Muscle of back (tissue), 13 donors: ENCODE measurements around the gene VCAM1. TPM values are rescaled to one million over a fixed set of nuclear protein-coding genes. Genes with fewer than 3 reads are reported as not detected.
"Not testable (repeated sequence)": the region's sequence is repeated elsewhere in the genome, so short reads cannot be mapped to it uniquely, and the experiment has no call there.

Experiments used
- DNase-seq, 3 donors: peaks; one replicate each; pipeline versions ENCODE4 v3.0.0 to v3.0.0-alpha.2; 2013
- long read RNA-seq, 9 donors: transcript quantifications; one replicate each; lab custom pipeline, GENCODE V29; 2026
- polyA plus RNA-seq, 10 donors: library from polyadenylated mRNA; unstranded; fragments of 120-200 nt; gene quantifications; one replicate each; pipeline ENCODE4 v1.2.1, GENCODE V29; 2013; ENCODE audit not compliant: insufficient read length in 10 of 10

The VCAM1 gene
- polyA plus RNA-seq: 10 to 100 TPM; 11.8 to 19.6 (median 15.2) TPM
- long read RNA-seq, donor 1, partial matches to known transcripts: 0 of 5 reads
- long read RNA-seq, donor 1, other reads (novel, unspliced or antisense): 0 of 5 reads
- long read RNA-seq, donor 2, partial matches to known transcripts: 0 of 3 reads
- long read RNA-seq, donor 2, other reads (novel, unspliced or antisense): 0 of 3 reads
- long read RNA-seq, donor 3: 0 reads
- long read RNA-seq, donor 4, transcript VCAM1-201 (9 exons, 3,083 nt): major isoform, 7 of 7 reads
- long read RNA-seq, donor 4, partial matches to known transcripts: 0 of 7 reads
- long read RNA-seq, donor 4, other reads (novel, unspliced or antisense): 0 of 7 reads
- long read RNA-seq, donor 5, partial matches to known transcripts: 0 of 8 reads
- long read RNA-seq, donor 5, other reads (novel, unspliced or antisense): 0 of 8 reads
- long read RNA-seq, donor 6, transcript VCAM1-201 (9 exons, 3,083 nt): major isoform, 6 of 8 reads
- long read RNA-seq, donor 6, partial matches to known transcripts: 0 of 8 reads
- long read RNA-seq, donor 6, other reads (novel, unspliced or antisense): 0 of 8 reads
- long read RNA-seq, donor 7, partial matches to known transcripts: 0 of 5 reads
- long read RNA-seq, donor 7, other reads (novel, unspliced or antisense): 0 of 5 reads
- long read RNA-seq, donor 8, partial matches to known transcripts: 0 of 2 reads
- long read RNA-seq, donor 8, other reads (novel, unspliced or antisense): 0 of 2 reads
- long read RNA-seq, donor 9, partial matches to known transcripts: 0 of 1 reads
- long read RNA-seq, donor 9, other reads (novel, unspliced or antisense): 0 of 1 reads

GRCh38 chr1:100719490-100719889 is at the start of gene VCAM1:
VCAM1 (plus strand) TSS chr1:100719742; CDS start chr1:100719861, 119 bp downstream.
- peak; percentile 38 to 86 (median 67) for DNase-seq

- DNase-seq: no peak
Measured at GRCh38 chr1:100670083-100670482, 49.5 kb upstream of the VCAM1 start.

- DNase-seq: no peak
Measured at GRCh38 chr1:100671601-100672000, 47.9 kb upstream of the VCAM1 start.

GRCh38 chr1:100683448-100684349 is 35.8 kb upstream of the VCAM1 start:
- peak in 1 of 3 donors; percentile 11 for DNase-seq

GRCh38 chr1:100699744-100700143 is 19.8 kb upstream of the VCAM1 start:
- no peak for DNase-seq

GRCh38 chr1:100700586-100700985 is 19.0 kb upstream of the VCAM1 start:
- DNase-seq: no peak

- no peak for DNase-seq
Measured at GRCh38 chr1:100703052-100703451, 16.5 kb upstream of the VCAM1 start.

- peak in 2 of 3 donors; percentile 16 to 20 for DNase-seq
Measured at GRCh38 chr1:100703716-100704115, 15.8 kb upstream of the VCAM1 start.

- no peak for DNase-seq
Measured at GRCh38 chr1:100704473-100704872, 15.1 kb upstream of the VCAM1 start.

- DNase-seq: no peak
Measured at GRCh38 chr1:100706296-100706695, 13.2 kb upstream of the VCAM1 start.

GRCh38 chr1:100706856-100707255 is 12.7 kb upstream of the VCAM1 start:
- DNase-seq: no peak

GRCh38 chr1:100708476-100709062 is 11.0 kb upstream of the VCAM1 start:
- peak in 1 of 3 donors; percentile 36 for DNase-seq

- DNase-seq: no peak
Measured at GRCh38 chr1:100710906-100711682, 8.4 kb upstream of the VCAM1 start.

GRCh38 chr1:100713027-100713426 is 6.5 kb upstream of the VCAM1 start:
- not testable (repeated sequence) for DNase-seq

- DNase-seq: no peak
Measured at GRCh38 chr1:100713626-100714025, 5.9 kb upstream of the VCAM1 start.

GRCh38 chr1:100714599-100714998 is 4.9 kb upstream of the VCAM1 start:
- DNase-seq: no peak

- DNase-seq: no peak
Measured at GRCh38 chr1:100717218-100717617, 2.3 kb upstream of the VCAM1 start.

GRCh38 chr1:100718581-100718980 is 961 bp upstream of the VCAM1 start:
- no peak for DNase-seq

- DNase-seq: peak in 2 of 3 donors; percentile 23 to 74
Measured at GRCh38 chr1:100720101-100720500, 559 bp downstream of the VCAM1 start.

GRCh38 chr1:100720751-100721150 is 1.2 kb downstream of the VCAM1 start:
- no peak for DNase-seq
